ENCODE data around the gene FLRT2. TPM values are rescaled to one million over a fixed set of nuclear protein-coding genes. Genes with fewer than 3 reads are reported as not detected.

The FLRT2 gene
- total RNA-seq, 1 donor from 2014 or later = 227 TPM

DNA sequence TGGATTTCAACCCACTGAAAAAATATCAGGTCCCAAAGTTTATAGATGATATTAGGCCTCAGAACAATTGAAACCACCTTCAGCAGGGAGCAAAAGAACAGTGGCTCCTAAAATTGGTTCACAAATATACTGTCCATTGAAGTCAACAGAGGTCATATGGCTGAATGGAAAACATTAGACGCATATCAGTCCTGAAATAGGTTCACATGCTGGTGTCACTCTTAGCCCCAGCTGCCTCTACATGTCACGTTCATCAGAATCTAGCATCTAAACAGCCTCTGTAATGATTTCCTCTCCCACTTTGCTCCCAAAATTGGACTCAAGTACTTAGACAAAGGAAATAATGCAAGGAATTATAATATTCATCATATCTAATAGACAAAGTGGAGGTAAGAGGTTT, 8.7 kb downstream of the FLRT2 start:
- no peaks in the 10 kb centered on the region for H3K9me3 Mint-ChIP-seq (ENCODE audit: low read depth)
- H3K4me1 Mint-ChIP-seq (ENCODE audit: low read depth) = peaks cover 90% of the 10 kb centered on the region
- DNase-seq (ENCODE audit: low spot score) = no peak
- no peak for TF ChIP-seq CTCF (IDR thresholded peaks at IDR 0.05)
- peaks cover 7% of the 10 kb centered on the region for H3K36me3 Mint-ChIP-seq (ENCODE audit: low read depth)
- H3K27ac Mint-ChIP-seq (ENCODE audit: unreplicated experiment) = peak overlapping the region; percentile 88
- H3K4me3 Mint-ChIP-seq (ENCODE audit: unreplicated experiment) = no peak overlapping the region
- no peaks in the 10 kb centered on the region for H3K27me3 Mint-ChIP-seq (ENCODE audit: low read depth)

DNA sequence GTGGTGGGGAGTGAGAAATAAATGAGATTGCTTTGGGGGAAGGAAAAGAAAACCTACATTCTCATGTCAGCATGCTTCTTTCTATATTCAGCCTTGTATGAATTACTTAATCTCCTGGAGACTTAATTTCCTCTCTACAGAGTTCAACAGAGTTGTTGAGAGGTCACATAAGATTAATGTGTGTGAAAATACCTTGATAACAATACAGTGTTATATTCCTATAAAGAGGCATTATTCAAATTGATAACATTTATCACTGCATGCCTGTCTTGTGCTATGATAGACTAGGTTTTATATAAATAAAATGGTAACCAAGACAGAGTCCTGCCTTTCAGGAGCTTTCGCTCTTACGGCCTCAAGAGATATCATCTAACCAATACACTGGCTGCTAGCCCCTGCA, 9.6 kb downstream of the FLRT2 start:
- Mint-ChIP-seq H3K9me3 (ENCODE audit: low read depth) (no peaks in the 10 kb centered on the region), H3K4me3 (ENCODE audit: unreplicated experiment) (no peak overlapping the region), H3K27ac (ENCODE audit: unreplicated experiment) (peak overlapping the region; percentile 4), H3K27me3 (ENCODE audit: low read depth) (no peaks in the 10 kb centered on the region), H3K4me1 (ENCODE audit: low read depth) (peaks cover 93% of the 10 kb centered on the region), H3K36me3 (ENCODE audit: low read depth) (peaks cover 12% of the 10 kb centered on the region)
- TF ChIP-seq CTCF (IDR thresholded peaks at IDR 0.05) = no peak
- no peak for DNase-seq (ENCODE audit: low spot score)

- peaks cover 30% of the 10 kb centered on the region for H3K36me3 Mint-ChIP-seq (ENCODE audit: low read depth)
- H3K27me3 Mint-ChIP-seq (ENCODE audit: low read depth) = no peaks in the 10 kb centered on the region
- H3K27ac Mint-ChIP-seq (ENCODE audit: unreplicated experiment) = peak overlapping the region; percentile 17
- no peak overlapping the region for H3K4me3 Mint-ChIP-seq (ENCODE audit: unreplicated experiment)
- no peak for DNase-seq (ENCODE audit: low spot score)
- no peaks in the 10 kb centered on the region for H3K9me3 Mint-ChIP-seq (ENCODE audit: low read depth)
- H3K4me1 Mint-ChIP-seq (ENCODE audit: low read depth) = peaks cover 88% of the 10 kb centered on the region
- TF ChIP-seq CTCF (IDR thresholded peaks at IDR 0.05) = no peak
Measured at GRCh38 chr14:85542623-85543022, 12.7 kb downstream of the FLRT2 start.

- no peaks in the 10 kb centered on the region for H3K9me3 Mint-ChIP-seq (ENCODE audit: low read depth)
- no peak for TF ChIP-seq CTCF (IDR thresholded peaks at IDR 0.05)
- no peak overlapping the region for H3K4me3 Mint-ChIP-seq (ENCODE audit: unreplicated experiment)
- no peak for DNase-seq (ENCODE audit: low spot score)
- no peak overlapping the region for H3K27ac Mint-ChIP-seq (ENCODE audit: unreplicated experiment)
- H3K4me1 Mint-ChIP-seq (ENCODE audit: low read depth) = peaks cover 65% of the 10 kb centered on the region
- H3K36me3 Mint-ChIP-seq (ENCODE audit: low read depth) = peaks cover 38% of the 10 kb centered on the region
- no peaks in the 10 kb centered on the region for H3K27me3 Mint-ChIP-seq (ENCODE audit: low read depth)
Measured at GRCh38 chr14:85545738-85546137, 15.8 kb downstream of the FLRT2 start.

- Mint-ChIP-seq H3K27ac (ENCODE audit: unreplicated experiment) (no peak overlapping the region), H3K36me3 (ENCODE audit: low read depth) (peaks cover 36% of the 10 kb centered on the region), H3K27me3 (ENCODE audit: low read depth) (no peaks in the 10 kb centered on the region), H3K4me3 (ENCODE audit: unreplicated experiment) (no peak overlapping the region), H3K9me3 (ENCODE audit: low read depth) (no peaks in the 10 kb centered on the region), H3K4me1 (ENCODE audit: low read depth) (peaks cover 59% of the 10 kb centered on the region)
- DNase-seq (ENCODE audit: low spot score) = no peak
- TF ChIP-seq CTCF (IDR thresholded peaks at IDR 0.05) = no peak
Measured at GRCh38 chr14:85546390-85546789, 16.4 kb downstream of the FLRT2 start.

Data from chondrocyte (in vitro differentiated cells).